Measurements from ENCODE around the gene PHF23.

Gene PHF23

GRCh38 chr17:7203391-7203790 is 35.9 kb downstream of the PHF23 start:
- no peak for DNase-seq (ENCODE audit: low read depth)

- DNase-seq (ENCODE audit: low read depth): no peak
These were observed 42.4 kb downstream of the PHF23 start for GRCh38 chr17:7196651-7197401.

GRCh38 chr17:7195971-7196370 is 43.3 kb downstream of the PHF23 start:
- DNase-seq (ENCODE audit: low read depth): no peak

- no peak for DNase-seq (ENCODE audit: low read depth)
These were observed 46.9 kb downstream of the PHF23 start for GRCh38 chr17:7192271-7192937.

- DNase-seq (ENCODE audit: low read depth): no peak
These were observed 47.5 kb downstream of the PHF23 start for GRCh38 chr17:7191571-7192270.

GRCh38 chr17:7191069-7191468 is 48.2 kb downstream of the PHF23 start:
- no peak for DNase-seq (ENCODE audit: low read depth)

- DNase-seq (ENCODE audit: low read depth): no peak
These were observed 48.9 kb downstream of the PHF23 start for GRCh38 chr17:7190276-7190917.

- DNase-seq (ENCODE audit: low read depth): no peak
These were observed 53.0 kb downstream of the PHF23 start for GRCh38 chr17:7186241-7186640.
